ENCODE data around the gene PLEKHB2. TPM values are rescaled to one million over a fixed set of nuclear protein-coding genes. Genes with fewer than 3 reads are reported as not detected.
"Not testable (repeated sequence)": the region's sequence is repeated elsewhere in the genome, so short reads cannot be mapped to it uniquely, and the experiment has no call there.

The PLEKHB2 gene
- total RNA-seq, 1 donor from 2014 or later, result 102 TPM

GRCh38 chr2:131143803-131144202, 38.7 kb downstream of the PLEKHB2 start:
- no peak for DNase-seq (ENCODE audit: low read depth in 2 of 2)

- DNase-seq (ENCODE audit: low read depth in 2 of 2), result no peak
These were observed 39.9 kb downstream of the PLEKHB2 start for GRCh38 chr2:131145040-131145439.

- no peak for DNase-seq (ENCODE audit: low read depth in 2 of 2)
These were observed 41.1 kb downstream of the PLEKHB2 start for GRCh38 chr2:131146231-131146630.

GRCh38 chr2:131146749-131147148, 41.6 kb downstream of the PLEKHB2 start:
- no peak for DNase-seq (ENCODE audit: low read depth in 2 of 2)

- DNase-seq (ENCODE audit: low read depth in 2 of 2), result no peak
These were observed 43.3 kb downstream of the PLEKHB2 start for GRCh38 chr2:131148426-131148825.

GRCh38 chr2:131150109-131150508, 45.0 kb downstream of the PLEKHB2 start:
- DNase-seq (ENCODE audit: low read depth in 2 of 2), result not testable (repeated sequence)

GRCh38 chr2:131151398-131151797, 46.3 kb downstream of the PLEKHB2 start:
- no peak for DNase-seq (ENCODE audit: low read depth in 2 of 2)

GRCh38 chr2:131152074-131152473, 46.9 kb downstream of the PLEKHB2 start:
- DNase-seq (ENCODE audit: low read depth in 2 of 2), result no peak

- DNase-seq (ENCODE audit: low read depth in 2 of 2), result no peak
These were observed 48.4 kb downstream of the PLEKHB2 start for GRCh38 chr2:131153529-131153928.

- DNase-seq (ENCODE audit: low read depth in 2 of 2), result peak; percentile 27 to 70
These were observed 49.0 kb downstream of the PLEKHB2 start for GRCh38 chr2:131154071-131154531.

GRCh38 chr2:131154647-131155046, 49.5 kb downstream of the PLEKHB2 start:
- no peak for DNase-seq (ENCODE audit: low read depth in 2 of 2)

GRCh38 chr2:131155208-131155855, 50.2 kb downstream of the PLEKHB2 start:
- no peak for DNase-seq (ENCODE audit: low read depth in 2 of 2)

- DNase-seq (ENCODE audit: low read depth in 2 of 2), result no peak
These were observed 51.5 kb downstream of the PLEKHB2 start for GRCh38 chr2:131156452-131157149.

GRCh38 chr2:131165562-131165961, 60.4 kb downstream of the PLEKHB2 start:
- DNase-seq (ENCODE audit: low read depth in 2 of 2), result not testable (repeated sequence)

GRCh38 chr2:131168538-131168937, 63.4 kb downstream of the PLEKHB2 start:
- DNase-seq (ENCODE audit: low read depth in 2 of 2), result no peak

- DNase-seq (ENCODE audit: low read depth in 2 of 2), result not testable (repeated sequence)
These were observed 72.9 kb downstream of the PLEKHB2 start for GRCh38 chr2:131178050-131178449.

- not testable (repeated sequence) for DNase-seq (ENCODE audit: low read depth in 2 of 2)
These were observed 73.7 kb downstream of the PLEKHB2 start for GRCh38 chr2:131178721-131179418.

- not testable (repeated sequence) for DNase-seq (ENCODE audit: low read depth in 2 of 2)
These were observed 76.3 kb downstream of the PLEKHB2 start for GRCh38 chr2:131181451-131181850.

- DNase-seq (ENCODE audit: low read depth in 2 of 2), result not testable (repeated sequence)
These were observed 88.3 kb downstream of the PLEKHB2 start for GRCh38 chr2:131193421-131193820.

GRCh38 chr2:131196186-131196585, 91.0 kb downstream of the PLEKHB2 start:
- not testable (repeated sequence) for DNase-seq (ENCODE audit: low read depth in 2 of 2)
